Choroid plexus epithelial cell (primary cell): ENCODE data around the gene B3GALT5.
A peak's percentile ranks its signal among the peaks of the same experiment; 100 is the strongest.

ENCODE experiments used
- DNase-seq: peaks from one replicate; pipeline ENCODE4 v3.0.0-alpha.2; 2010; ENCODE audit warnings: low read depth
- H3K4me3 ChIP-seq: 2 replicates; pipeline ENCODE4 v1.5.1; 2011; ENCODE audit warnings: low read depth, mild to moderate bottlenecking, control low read depth, low read length, moderate library complexity
- CTCF ChIP-seq: conservative IDR thresholded peaks from 2 replicates; pipeline ENCODE4 v1.5.1; 2011; ENCODE audit warnings: low read depth, mild to moderate bottlenecking, control low read depth, inconsistent platforms, low read length, moderate library complexity

The B3GALT5 gene

GRCh38 chr21:39659070-39659815 is 46.5 kb downstream of the B3GALT5 start:
- no peak overlapping the region for H3K4me3 ChIP-seq
- no peak for TF ChIP-seq CTCF

GRCh38 chr21:39660191-39660980 is 47.6 kb downstream of the B3GALT5 start:
- peak; percentile 83 for DNase-seq
- no peak overlapping the region for H3K4me3 ChIP-seq
- no peak for TF ChIP-seq CTCF

More at GRCh38 chr21:39659070-39659815, 46.5 kb downstream of the B3GALT5 start:
- DNase-seq, result no peak

- no peak for TF ChIP-seq CTCF
- no peak overlapping the region for H3K4me3 ChIP-seq
- DNase-seq, result no peak
Observed at GRCh38 chr21:39661121-39661520, 48.4 kb downstream of the B3GALT5 start.

GRCh38 chr21:39661740-39662139 is 49.0 kb downstream of the B3GALT5 start:
- no peak for DNase-seq
- H3K4me3 ChIP-seq, result no peak overlapping the region
- no peak for TF ChIP-seq CTCF

- no peak for TF ChIP-seq CTCF
- H3K4me3 ChIP-seq, result no peak overlapping the region
- DNase-seq, result no peak
Observed at GRCh38 chr21:39662411-39662953, 49.7 kb downstream of the B3GALT5 start.

- no peak for TF ChIP-seq CTCF
- no peak overlapping the region for H3K4me3 ChIP-seq
- no peak for DNase-seq
Observed at GRCh38 chr21:39663066-39663465, 50.3 kb downstream of the B3GALT5 start.
